GM23338 (cell line): Measurements from ENCODE around the gene IGSF9B. TPM values are rescaled to one million over a fixed set of nuclear protein-coding genes. Genes with fewer than 3 reads are reported as not detected.
A peak's percentile ranks its signal among the peaks of the same experiment; 100 is the strongest.

Experiments
- ATAC-seq: fragments of 200-7000 bp; cut with Tn5 transposase; 3 replicates; pipeline ENCODE4 v1.9.1; 2020
- DNase-seq: peaks from one replicate; pipeline ENCODE4 v3.0.0-alpha.2; 2015; ENCODE audit warnings: low spot score
- H2AFZ ChIP-seq: fragments of 200-600 bp; sonication (generic); 2 replicates; pipeline ENCODE4 v1.8.0; 2016; ENCODE audit warnings: antibody characterized with exemption, mild to moderate bottlenecking, moderate library complexity
- H3F3A ChIP-seq: fragments of 200-600 bp; sonication (generic); replicated peaks from 2 replicates; pipeline ENCODE4 v1.8.0; 2017; ENCODE audit warnings: antibody characterized with exemption, mixed run types, low read depth
- H3K27ac ChIP-seq: fragments of 200-600 bp; sonication (generic); 2 replicates; pipeline ENCODE4 v1.6.1; 2016; ENCODE audit warnings: low read depth
- H3K27me3 ChIP-seq: fragments of 200-600 bp; sonication (generic); 2 replicates; pipeline ENCODE4 v1.8.0; 2016; ENCODE audit warnings: mild to moderate bottlenecking, mixed run types, moderate library complexity; ENCODE audit not compliant: insufficient read depth
- H3K36me3 ChIP-seq: fragments of 200-600 bp; sonication (generic); 2 replicates; pipeline ENCODE4 v1.8.0; 2016; ENCODE audit warnings: mild to moderate bottlenecking; ENCODE audit not compliant: insufficient read depth
- H3K4me1 ChIP-seq: fragments of 200-600 bp; sonication (generic); 2 replicates; pipeline ENCODE4 v1.8.0; 2016; ENCODE audit warnings: mild to moderate bottlenecking, moderate library complexity; ENCODE audit not compliant: insufficient read depth
- H3K4me2 ChIP-seq: fragments of 200-600 bp; sonication (generic); 2 replicates; pipeline ENCODE4 v1.7.1; 2017; ENCODE audit warnings: mixed run types
- H3K4me3 ChIP-seq: fragments of 200-600 bp; sonication (generic); 2 replicates; pipeline ENCODE4 v1.6.1; 2016; ENCODE audit warnings: mixed run types
- H3K79me2 ChIP-seq: fragments of 200-600 bp; sonication (generic); replicated peaks from 2 replicates; pipeline ENCODE4 v1.8.0; 2017; ENCODE audit warnings: mild to moderate bottlenecking; ENCODE audit not compliant: insufficient read depth
- H3K9me2 ChIP-seq: fragments of 200-600 bp; sonication (generic); 2 replicates; pipeline ENCODE4 v1.8.0; 2017; ENCODE audit not compliant: insufficient read depth
- H4K20me1 ChIP-seq: fragments of 200-600 bp; sonication (generic); replicated peaks from 2 replicates; pipeline ENCODE4 v1.8.0; 2017; ENCODE audit warnings: mild to moderate bottlenecking; ENCODE audit not compliant: insufficient read depth
- H3K27ac Mint-ChIP-seq: 2 replicates; pipeline ENCODE4 v1.8.0; 2020; ENCODE audit warnings: inconsistent platforms, mild to moderate bottlenecking, moderate library complexity, mixed read lengths
- H3K27me3 Mint-ChIP-seq: 3 replicates; pipeline ENCODE4 v1.8.0; 2022; ENCODE audit warnings: low read depth, mild to moderate bottlenecking, moderate library complexity, mixed read lengths, inconsistent platforms; ENCODE audit not compliant: insufficient read depth, poor library complexity
- H3K36me3 Mint-ChIP-seq: 3 replicates; pipeline ENCODE4 v1.8.0; 2021; ENCODE audit warnings: low read depth, mild to moderate bottlenecking, inconsistent platforms, moderate library complexity, mixed read lengths
- H3K4me1 Mint-ChIP-seq: 3 replicates; pipeline ENCODE4 v1.8.0; 2020; ENCODE audit warnings: mild to moderate bottlenecking, inconsistent platforms, mixed read lengths
- H3K4me3 Mint-ChIP-seq: 3 replicates; pipeline ENCODE4 v1.8.0; 2021; ENCODE audit warnings: moderate library complexity, mild to moderate bottlenecking, inconsistent platforms, mixed read lengths
- H3K9me3 Mint-ChIP-seq: 3 replicates; pipeline ENCODE4 v1.8.0; 2020; ENCODE audit warnings: moderate library complexity, mild to moderate bottlenecking, inconsistent platforms, mixed read lengths
- EZH2phosphoT487 ChIP-seq: fragments of 200-600 bp; sonication (generic); IDR thresholded peaks from one replicate; pipeline ENCODE4 v1.8.1; 2018; ENCODE audit warnings: antibody characterized with exemption; ENCODE audit not compliant: unreplicated experiment
- JUNB ChIP-seq: IDR thresholded peaks from one replicate; pipeline ENCODE4 v1.6.1; 2016; ENCODE audit warnings: antibody characterized with exemption; ENCODE audit not compliant: unreplicated experiment
- POLR2AphosphoS5 ChIP-seq: IDR thresholded peaks from 2 replicates; pipeline ENCODE4 v1.6.1; 2016; ENCODE audit warnings: antibody characterized with exemption, low read depth
- STAT1 ChIP-seq: IDR thresholded peaks from one replicate; pipeline ENCODE4 v1.6.1; 2016; ENCODE audit warnings: antibody characterized with exemption; ENCODE audit not compliant: unreplicated experiment
- ZNF114 ChIP-seq: fragments of 250-450 bp; sonication (Bioruptor Pico); IDR thresholded peaks from 2 replicates; pipeline ENCODE4 v1.5.0; 2020; ENCODE audit warnings: mild to moderate bottlenecking, moderate library complexity
- ZNF331 ChIP-seq: fragments of 250-450 bp; sonication (Bioruptor Pico); IDR thresholded peaks from 2 replicates; pipeline ENCODE4 v1.5.0; 2020; ENCODE audit warnings: low read depth, mild to moderate bottlenecking, moderate library complexity
- polyA plus RNA-seq: library from polyadenylated mRNA; unstranded; fragments of >200 nt; fragmentation: Nextera tagmentation; extraction: Ambion mirVana; gene quantifications from 2 replicates; pipeline ENCODE4 v1.2.1, GENCODE V29; 2016
- total RNA-seq: library from RNA; depleted of rRNA; stranded (reverse); fragments of >200 nt; shearing (Covaris generic); gene quantifications from 2 replicates; pipeline ENCODE4 v1.2.3, GENCODE V29; 2014
- TF ChIP-seq, protein P1 (sequence below): fragments of 250-450 bp; sonication (Bioruptor Pico); IDR thresholded peaks from 2 replicates; pipeline ENCODE4 v1.5.0; 2020; ENCODE audit warnings: mild to moderate bottlenecking, moderate library complexity

The IGSF9B gene
- total and polyA plus RNA-seq, 2 experiments from 2014 or later = 8.7 to 51.2 TPM

DNA sequence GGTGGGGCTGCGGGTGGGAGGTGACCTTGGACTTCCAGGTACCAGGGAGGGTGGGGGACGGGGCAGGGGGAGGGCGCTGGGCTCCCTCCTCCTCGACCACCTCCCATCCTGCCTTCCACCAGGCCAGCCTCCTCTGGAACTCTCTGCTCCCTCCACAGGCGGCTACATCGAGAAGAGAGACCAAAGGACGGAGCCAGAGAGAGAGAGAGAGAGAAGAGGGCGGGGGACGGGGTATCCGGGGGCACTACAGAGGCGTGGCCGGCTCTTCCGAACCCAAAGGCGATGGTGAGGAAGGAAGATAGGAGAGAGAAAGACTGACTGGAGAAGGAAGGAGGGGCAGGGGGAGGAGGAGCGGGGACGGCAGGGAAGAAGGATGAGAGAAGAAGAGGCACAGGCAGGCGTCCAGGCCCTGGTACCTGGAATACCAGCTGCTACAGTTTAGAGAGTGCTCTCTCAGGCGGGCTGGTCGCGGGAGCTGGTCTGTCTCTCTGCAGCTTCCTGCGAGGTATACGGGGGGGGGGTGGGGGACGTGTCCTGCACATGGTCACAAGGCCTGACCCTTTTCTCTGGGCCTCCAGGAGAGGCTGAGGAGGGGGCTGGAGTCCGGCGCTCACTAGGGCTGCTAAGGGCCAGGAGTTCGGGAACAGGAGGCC, 38.0 kb downstream of the IGSF9B start (continued):
- TF ChIP-seq, protein P1, sequence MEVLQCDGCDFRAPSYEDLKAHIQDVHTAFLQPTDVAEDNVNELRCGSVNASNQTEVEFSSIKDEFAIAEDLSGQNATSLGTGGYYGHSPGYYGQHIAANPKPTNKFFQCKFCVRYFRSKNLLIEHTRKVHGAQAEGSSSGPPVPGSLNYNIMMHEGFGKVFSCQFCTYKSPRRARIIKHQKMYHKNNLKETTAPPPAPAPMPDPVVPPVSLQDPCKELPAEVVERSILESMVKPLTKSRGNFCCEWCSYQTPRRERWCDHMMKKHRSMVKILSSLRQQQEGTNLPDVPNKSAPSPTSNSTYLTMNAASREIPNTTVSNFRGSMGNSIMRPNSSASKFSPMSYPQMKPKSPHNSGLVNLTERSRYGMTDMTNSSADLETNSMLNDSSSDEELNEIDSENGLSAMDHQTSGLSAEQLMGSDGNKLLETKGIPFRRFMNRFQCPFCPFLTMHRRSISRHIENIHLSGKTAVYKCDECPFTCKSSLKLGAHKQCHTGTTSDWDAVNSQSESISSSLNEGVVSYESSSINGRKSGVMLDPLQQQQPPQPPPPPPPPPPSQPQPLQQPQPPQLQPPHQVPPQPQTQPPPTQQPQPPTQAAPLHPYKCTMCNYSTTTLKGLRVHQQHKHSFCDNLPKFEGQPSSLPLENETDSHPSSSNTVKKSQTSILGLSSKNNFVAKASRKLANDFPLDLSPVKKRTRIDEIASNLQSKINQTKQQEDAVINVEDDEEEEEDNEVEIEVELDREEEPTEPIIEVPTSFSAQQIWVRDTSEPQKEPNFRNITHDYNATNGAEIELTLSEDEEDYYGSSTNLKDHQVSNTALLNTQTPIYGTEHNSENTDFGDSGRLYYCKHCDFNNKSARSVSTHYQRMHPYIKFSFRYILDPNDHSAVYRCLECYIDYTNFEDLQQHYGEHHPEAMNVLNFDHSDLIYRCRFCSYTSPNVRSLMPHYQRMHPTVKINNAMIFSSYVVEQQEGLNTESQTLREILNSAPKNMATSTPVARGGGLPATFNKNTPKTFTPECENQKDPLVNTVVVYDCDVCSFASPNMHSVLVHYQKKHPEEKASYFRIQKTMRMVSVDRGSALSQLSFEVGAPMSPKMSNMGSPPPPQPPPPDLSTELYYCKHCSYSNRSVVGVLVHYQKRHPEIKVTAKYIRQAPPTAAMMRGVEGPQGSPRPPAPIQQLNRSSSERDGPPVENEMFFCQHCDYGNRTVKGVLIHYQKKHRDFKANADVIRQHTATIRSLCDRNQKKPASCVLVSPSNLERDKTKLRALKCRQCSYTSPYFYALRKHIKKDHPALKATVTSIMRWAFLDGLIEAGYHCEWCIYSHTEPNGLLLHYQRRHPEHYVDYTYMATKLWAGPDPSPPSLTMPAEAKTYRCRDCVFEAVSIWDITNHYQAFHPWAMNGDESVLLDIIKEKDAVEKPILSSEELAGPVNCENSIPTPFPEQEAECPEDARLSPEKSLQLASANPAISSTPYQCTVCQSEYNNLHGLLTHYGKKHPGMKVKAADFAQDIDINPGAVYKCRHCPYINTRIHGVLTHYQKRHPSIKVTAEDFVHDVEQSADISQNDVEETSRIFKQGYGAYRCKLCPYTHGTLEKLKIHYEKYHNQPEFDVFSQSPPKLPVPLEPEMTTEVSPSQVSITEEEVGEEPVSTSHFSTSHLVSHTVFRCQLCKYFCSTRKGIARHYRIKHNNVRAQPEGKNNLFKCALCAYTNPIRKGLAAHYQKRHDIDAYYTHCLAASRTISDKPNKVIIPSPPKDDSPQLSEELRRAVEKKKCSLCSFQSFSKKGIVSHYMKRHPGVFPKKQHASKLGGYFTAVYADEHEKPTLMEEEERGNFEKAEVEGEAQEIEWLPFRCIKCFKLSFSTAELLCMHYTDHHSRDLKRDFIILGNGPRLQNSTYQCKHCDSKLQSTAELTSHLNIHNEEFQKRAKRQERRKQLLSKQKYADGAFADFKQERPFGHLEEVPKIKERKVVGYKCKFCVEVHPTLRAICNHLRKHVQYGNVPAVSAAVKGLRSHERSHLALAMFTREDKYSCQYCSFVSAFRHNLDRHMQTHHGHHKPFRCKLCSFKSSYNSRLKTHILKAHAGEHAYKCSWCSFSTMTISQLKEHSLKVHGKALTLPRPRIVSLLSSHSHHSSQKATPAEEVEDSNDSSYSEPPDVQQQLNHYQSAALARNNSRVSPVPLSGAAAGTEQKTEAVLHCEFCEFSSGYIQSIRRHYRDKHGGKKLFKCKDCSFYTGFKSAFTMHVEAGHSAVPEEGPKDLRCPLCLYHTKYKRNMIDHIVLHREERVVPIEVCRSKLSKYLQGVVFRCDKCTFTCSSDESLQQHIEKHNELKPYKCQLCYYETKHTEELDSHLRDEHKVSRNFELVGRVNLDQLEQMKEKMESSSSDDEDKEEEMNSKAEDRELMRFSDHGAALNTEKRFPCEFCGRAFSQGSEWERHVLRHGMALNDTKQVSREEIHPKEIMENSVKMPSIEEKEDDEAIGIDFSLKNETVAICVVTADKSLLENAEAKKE (CRISPR knock-in tag) = no peak
- TF ChIP-seq POLR2AphosphoS5 (no peak), ZNF114 (CRISPR knock-in tag) (no peak), ZNF331 (no peak)

- no peak for TF ChIP-seq EZH2phosphoT487
- TF ChIP-seq, protein P1 (CRISPR knock-in tag) = no peak
- no peak for TF ChIP-seq ZNF114 (CRISPR knock-in tag)
- no peak for TF ChIP-seq STAT1
- TF ChIP-seq JUNB = no peak
- no peak overlapping the region for H3K27ac Mint-ChIP-seq
- H3K36me3 ChIP-seq = no peaks in the 10 kb centered on the region
- H3K4me1 Mint-ChIP-seq = peaks cover 13% of the 10 kb centered on the region
- H3K9me3 Mint-ChIP-seq = no peaks in the 10 kb centered on the region
- peaks cover 5% of the 10 kb centered on the region for H3K27me3 Mint-ChIP-seq
- DNase-seq (peak; percentile 66), ATAC-seq (peak; percentile 66)
- H2AFZ ChIP-seq = no peak overlapping the region
- peaks cover 41% of the 10 kb centered on the region for H3K36me3 Mint-ChIP-seq
- no peaks in the 10 kb centered on the region for H3F3A ChIP-seq
- H3K27ac ChIP-seq = no peak overlapping the region
- H3K4me3 ChIP-seq = peak overlapping the region; percentile 61
- peak overlapping the region; percentile 79 for H3K4me2 ChIP-seq
- H3K27me3 ChIP-seq = no peaks in the 10 kb centered on the region
- 0 out of 2 replicates have a peak, but pooled peaks cover 11% of the 10 kb centered on the region for H3K4me1 ChIP-seq
- H3K4me3 Mint-ChIP-seq = peak overlapping the region; percentile 72; the same call in 2 of the 3 replicates
- H3K9me2 ChIP-seq = no peaks in the 10 kb centered on the region
- H4K20me1 ChIP-seq = no peaks in the 10 kb centered on the region; the same call in 1 of the 2 replicates
- H3K79me2 ChIP-seq = no peaks in the 10 kb centered on the region
Observed at GRCh38 chr11:133917921-133918607, 38.7 kb downstream of the IGSF9B start.
